NCI-H748 treated with DMSO at 0.1 percent for 48 hours (cell line): Measurements from ENCODE around the gene METTL17.
"Not testable (repeated sequence)": the region's sequence is repeated elsewhere in the genome, so short reads cannot be mapped to it uniquely, and the experiment has no call there.

Experiments
- DNase-seq: peaks from one replicate; lab custom pipeline; 2025; lab: John Stamatoyannopoulos, UW

The METTL17 gene

DNA sequence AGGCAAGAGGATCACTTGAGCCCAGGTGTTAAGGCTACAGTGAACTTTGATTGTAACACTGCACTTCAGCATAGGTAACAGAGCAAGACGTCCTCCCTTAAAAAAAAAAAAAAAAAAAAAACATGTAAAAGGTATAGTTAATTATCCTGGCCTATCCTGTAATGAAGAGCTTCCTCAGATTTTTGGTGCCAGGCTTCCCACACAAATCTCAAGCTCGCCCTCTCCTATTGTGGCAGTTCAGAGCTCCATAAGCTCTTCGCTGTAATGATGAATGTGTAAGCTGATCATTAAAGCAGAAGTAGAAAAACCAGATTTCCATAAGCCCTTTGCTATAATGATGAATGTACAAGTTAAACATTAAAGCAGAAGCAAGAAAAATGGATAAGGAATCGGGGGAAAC is 7.3 kb downstream of the METTL17 start:
- no peak for DNase-seq

DNA sequence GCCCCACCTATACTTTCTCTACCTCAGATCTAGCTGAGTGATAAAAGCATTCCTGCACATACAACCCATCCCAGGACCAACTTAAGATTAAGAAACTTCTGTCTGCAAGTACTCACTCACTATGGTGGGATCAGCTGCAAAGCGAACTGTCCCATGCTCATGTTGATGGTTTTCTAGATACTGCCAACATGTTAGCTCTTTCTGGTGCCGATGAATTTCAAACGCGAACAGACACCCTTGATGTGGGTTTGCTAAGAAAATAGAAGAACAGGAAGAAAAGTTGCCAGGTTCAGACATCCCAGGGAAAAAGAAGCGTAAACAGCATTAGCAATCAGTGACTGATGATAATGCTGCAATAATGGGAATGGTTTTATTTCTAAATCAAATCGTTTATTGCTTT is 7.8 kb downstream of the METTL17 start:
- no peak for DNase-seq

DNA sequence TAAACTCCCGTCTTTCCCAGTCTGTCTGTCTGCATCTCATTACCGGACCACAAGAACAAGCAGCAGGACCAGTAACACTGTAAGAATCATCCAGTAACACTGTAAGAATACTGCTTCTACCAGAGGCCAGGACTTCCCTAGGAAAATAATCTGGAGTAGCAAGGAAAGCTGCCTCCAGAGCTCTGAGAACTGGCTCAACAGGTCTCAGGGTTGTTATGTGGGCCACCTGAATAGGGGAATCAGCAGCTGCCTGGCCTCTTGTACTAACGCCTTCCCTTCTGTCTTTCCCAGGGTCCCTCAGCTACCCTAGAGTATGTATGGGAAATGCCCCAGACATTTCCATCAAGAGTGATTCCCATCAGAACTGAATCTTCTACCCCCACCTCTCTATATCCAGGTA is 8.4 kb downstream of the METTL17 start:
- no peak for DNase-seq

DNA sequence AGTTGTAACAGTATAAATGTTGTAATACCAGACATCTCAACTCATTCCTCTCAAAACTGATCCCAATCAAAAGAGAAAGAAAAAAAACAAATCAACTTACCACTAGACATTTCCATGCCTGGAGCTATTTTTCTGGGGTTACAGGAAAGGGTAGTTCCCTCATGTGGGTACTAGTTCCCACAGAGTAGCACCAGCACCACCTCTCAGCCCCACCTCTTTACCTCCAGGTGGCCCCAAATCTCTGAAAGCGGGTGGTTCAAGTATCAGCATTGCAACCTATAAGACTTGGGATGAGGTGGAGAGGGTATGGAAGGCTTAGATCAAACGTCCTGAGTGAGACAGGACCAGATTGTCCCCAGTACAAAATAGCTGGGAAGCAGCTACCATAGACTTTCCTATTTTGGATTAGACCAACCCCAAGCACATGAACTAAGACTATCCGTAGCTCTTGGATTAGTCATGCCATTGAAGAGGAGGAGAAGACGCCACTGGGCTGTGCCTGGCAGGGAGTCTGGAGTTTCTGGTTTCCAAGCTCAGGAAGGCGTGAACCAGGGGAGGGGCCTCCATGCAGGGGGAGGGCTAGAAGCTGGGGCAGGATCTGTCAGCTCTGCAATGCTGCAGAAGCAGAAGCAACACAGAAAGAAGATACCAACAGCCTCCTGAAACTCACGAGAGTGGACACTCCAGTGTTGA is 9.0 kb downstream of the METTL17 start, which contains the start of gene SLC39A2:
Gene SLC39A2, plus strand, starts transcription at position 620 of the 693 bp plus-strand sequence. CDS start 154 bp downstream, outside the sequence.
- DNase-seq: no peak

DNA sequence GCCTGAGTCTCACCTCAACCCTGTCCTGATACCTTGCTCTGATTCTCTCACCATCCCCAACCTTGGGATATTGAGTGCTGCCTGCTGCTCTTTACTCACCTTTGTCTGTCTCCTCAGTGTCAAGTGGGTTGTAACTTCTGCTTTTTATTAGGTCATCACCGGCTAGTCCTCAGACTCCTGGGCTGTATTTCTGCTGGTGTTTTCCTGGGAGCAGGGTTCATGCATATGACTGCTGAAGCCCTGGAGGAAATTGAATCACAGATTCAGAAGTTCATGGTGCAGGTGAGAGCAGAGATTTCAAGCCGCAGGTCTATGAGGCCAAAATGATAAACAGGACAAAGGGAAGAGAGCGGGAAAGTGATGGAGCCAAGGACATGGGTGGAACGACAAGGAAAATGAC is 9.8 kb downstream of the METTL17 start:
- DNase-seq: no peak

DNA sequence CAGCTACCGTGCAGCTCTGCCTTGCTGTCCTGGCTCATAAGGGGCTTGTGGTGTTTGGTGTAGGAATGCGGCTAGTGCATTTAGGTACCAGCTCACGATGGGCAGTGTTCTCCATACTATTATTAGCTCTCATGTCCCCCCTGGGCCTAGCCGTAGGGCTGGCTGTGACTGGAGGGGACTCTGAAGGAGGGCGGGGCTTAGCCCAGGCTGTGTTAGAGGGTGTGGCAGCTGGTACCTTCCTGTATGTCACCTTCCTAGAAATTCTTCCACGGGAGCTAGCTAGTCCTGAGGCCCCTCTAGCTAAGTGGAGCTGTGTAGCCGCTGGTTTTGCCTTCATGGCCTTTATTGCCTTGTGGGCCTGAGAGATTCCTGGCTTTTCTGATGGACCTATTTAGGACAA is 11.4 kb downstream of the METTL17 start:
- no peak for DNase-seq

DNA sequence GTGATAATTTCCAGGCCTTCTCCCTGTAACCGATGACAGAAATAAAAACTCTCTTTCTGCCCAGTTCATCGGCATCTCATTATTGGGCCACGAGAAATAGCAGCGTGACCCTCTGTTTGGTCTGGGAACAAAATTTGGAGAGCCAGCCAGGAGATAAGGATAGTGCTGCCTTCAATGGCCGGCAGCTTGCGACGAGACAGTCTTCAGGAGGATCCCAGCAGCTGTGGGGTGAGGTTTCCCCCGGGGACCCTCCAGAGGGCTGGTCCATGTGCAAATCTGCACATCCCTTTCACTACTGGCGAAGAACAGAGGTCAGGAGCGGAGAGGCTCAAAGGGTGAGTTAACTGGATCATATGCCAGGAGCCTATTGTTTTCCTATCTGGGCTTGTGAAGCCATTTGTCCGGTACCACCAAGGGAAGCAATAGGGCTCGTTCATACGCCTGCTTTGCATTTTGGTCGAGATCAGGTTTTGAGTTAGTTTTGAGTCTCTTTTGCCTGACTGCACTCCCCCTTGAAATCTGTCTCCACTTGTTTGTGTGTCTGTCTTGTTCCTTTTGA is 14.1 kb downstream of the METTL17 start:
- no peak for DNase-seq

DNA sequence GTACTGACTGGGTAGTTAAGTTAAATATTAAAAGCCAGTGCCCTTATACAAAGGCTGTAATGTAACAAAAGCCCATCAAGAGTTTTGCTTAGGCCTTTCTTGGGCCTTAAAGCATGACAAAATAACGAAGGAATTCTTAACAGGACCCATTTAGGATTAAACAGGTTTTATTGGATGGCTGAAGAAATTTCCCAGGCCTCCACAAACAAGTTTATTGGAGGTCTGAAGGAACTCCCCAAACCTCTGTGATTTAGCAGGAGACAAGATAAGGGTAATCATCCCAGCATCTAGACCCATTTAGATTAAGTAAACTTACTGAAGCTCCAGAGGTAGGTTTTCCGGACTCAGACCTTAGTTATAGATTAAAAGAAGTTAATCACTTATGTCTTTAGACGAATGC is 19.9 kb downstream of the METTL17 start:
- DNase-seq: not testable (repeated sequence)

DNA sequence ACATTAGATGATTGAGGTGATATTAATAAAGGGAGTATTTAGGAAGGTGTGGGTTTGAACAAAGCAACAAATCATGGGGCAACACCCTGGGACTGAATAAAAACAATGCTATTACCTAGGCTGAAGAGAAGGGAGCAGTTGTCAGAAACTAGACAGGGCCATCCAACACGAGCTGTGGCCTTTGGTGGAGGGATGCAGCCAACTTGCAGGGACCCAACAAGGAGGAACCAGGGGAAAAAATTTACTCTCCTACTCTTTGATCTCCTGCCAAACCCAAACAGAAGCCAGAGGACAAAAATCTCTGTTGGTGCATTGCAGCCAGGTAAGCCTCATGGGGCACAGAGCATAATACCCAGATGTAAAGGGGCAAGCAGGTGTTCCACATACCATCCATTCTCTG is 21.4 kb downstream of the METTL17 start:
- no peak for DNase-seq

DNA sequence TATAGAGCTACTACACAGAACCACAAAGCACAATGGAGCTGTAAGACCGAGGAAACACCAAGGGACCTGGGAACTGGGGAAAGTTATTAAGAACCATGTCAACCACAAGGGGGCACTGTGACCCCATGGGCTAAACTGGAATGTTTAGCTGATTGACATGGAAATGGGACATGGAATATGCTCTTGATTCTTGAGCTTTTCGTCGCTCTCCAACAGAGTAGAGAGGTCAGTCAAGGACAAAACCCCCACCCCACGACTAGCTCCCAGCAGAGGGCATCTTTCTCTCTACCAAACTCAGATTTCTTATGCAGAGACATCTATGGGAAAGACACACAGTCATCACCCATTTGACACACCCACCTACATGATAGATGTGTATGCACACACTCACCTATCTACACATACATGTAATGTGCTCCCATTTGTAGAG is 25.0 kb downstream of the METTL17 start:
- peak; percentile 70 for DNase-seq

DNA sequence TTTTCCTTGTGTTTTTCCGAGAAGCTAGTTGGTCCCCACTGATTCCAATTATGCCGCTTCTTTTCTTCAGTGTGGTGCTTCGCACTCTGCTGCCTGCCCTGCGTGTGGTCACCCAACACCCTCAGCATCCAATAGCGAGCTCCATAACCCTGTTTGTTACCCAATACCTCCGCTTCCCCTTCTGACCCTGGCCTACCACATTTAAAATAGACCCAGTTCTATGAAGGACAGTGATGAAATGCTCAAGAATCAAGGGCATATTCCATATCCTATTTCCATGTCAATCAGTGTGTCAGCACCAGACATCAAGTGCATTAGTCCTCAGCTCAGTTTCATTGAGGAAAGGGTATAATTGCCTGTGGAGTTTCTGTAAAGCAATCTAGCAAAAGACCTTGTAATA is 25.5 kb downstream of the METTL17 start:
- no peak for DNase-seq

DNA sequence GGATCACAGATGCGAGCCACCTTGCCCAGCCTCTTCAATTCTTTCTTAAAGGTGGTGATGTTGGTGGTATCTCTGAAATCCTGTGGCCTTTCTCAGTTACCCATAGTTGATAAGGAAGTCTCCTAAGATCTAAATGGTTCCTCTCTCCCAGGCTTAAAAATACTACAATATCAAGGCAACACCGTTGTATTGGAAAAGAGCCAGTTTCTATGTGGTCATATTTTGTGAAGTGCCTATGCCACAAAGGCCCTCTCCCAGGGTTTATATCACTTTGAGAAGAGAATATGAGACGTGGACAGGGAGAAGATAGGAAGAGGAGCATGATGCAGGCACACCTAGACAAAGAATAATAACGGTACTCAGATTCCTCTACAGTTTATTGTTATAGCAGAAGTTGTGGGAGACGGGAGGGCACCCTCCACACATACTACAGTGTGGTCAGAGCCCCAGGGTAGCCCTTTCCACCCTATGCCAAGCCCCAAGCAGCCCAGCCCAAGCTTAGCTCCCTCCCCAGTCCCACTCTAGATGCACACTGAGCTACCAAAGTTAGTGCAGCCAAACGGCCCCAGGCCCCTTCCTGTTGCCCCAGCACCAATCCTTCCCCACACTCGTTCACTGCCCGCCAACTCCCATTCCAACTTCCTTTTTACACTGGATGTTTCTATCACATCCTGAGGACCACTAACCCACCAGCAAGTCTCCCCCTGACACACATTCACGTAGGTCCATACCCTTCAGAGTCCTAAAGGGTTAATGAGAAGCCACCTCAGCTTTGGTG is 26.8 kb downstream of the METTL17 start:
- DNase-seq: no peak

DNA sequence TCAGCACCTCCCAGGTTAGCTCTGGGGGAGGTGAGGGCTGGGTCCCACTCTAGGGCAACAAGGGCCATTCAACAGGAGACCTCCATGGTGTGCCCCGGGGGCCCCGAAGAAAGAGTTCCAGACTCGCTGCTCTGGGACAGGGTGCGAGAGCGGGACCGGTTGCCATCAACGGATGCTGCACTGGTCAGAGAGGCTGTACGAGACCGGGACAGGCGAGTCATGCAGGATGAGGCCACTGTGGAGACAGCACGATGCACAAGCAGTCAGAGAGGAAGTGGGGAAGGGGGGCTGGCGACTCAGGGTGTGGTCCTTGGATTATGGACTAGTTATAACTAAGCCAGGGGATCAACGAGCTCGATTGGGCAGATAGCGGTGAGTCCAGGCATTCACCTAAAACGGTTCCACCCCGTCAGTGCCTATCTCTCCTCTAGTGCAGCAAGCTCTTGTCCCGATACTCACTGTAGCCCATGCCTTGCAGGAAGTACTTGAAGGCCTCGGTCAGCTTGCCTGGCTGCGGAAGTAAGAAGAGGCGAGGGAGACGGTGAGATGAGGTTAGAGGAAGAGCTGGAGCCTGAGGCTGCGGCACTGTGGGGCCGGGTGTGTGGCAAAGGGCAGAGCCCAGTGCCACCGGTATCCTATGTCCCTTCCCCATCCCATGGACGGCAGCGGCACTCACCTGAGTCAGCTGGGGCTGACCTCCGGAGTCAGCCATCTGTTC is 27.9 kb downstream of the METTL17 start:
- no peak for DNase-seq

DNA sequence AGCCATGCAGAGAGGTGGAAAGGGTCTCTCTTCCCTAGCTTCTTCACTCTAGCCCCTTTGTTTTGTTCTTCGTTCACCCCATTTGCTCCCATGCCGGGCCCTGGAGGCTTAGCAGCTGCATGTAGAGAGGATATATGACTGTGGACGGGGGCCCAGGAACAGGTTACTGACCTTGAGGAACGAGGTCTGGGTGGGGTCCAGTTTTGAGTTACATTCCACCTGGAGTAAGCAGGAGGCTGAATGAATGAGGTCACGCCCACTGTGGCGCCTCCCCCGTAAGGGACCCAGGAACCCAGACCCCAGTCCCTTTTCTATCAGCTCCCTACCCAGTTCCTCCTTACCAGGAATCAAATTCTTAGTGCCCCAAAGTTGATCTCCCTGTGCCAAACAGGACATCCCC is 28.5 kb downstream of the METTL17 start:
- no peak for DNase-seq

DNA sequence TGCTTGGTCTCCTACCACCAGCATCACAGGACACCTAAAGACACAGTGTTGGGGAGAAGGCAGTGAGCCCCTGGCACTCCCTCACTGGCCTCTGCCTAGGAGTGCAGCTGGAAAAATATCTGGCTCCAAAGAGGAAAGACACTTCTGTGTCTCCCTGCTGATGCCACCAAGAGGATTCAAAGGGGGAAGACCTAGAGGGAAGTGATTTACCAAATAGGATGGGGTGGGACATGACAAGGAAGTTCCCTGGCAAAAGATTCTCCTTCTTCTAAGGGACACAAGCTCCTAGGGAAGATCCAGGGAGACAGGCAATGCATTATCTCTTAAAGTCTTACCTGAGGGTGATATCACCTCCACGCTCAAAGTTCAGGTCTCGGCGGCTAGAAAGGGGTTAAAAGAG is 29.0 kb downstream of the METTL17 start:
- DNase-seq: no peak

DNA sequence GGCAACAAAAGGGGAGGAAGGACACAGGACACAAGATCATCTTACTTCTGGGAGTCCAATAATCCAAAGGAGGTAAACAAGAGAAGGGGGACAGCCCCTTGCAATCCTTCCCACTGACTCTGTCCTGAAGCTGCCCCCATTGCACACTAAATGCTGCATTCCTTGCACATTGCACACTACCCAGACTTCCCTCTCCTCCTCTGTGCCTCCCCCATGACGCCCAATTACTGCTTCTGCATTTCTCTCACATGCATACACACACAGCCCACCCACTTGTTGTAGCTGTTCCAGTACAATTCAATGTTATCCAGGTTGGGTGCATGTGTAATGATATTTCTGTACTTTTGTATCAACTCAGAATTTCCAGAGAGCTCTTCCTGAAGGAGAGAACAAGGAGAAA is 29.6 kb downstream of the METTL17 start:
- no peak for DNase-seq

DNA sequence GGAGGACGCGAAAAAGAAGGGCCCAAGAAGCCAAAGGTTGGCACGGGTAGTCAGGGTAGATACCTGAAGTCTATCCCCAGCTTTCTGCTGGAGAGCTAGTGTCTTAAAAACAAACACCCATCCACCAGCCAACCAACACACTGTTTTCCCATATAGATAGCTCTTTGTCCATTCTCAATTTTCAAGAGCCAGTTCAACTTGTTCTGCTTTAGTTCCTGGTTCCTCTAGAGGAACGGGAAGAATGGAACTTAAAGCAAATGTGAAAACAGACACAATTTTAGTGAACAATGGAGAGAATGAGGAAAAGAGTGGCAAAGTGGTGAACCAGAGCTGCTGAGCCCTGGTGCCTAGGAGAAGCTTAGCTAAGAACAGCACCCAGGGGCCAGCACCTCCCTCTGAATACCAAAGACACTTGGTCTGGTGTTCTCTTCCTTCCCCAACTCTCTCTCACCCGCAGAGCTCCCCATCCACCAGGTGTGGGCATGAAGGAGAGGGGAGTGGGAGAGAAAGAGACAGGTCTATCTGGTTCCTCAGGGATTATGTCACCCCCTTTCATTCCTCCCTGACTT is 31.3 kb downstream of the METTL17 start:
- DNase-seq: no peak

DNA sequence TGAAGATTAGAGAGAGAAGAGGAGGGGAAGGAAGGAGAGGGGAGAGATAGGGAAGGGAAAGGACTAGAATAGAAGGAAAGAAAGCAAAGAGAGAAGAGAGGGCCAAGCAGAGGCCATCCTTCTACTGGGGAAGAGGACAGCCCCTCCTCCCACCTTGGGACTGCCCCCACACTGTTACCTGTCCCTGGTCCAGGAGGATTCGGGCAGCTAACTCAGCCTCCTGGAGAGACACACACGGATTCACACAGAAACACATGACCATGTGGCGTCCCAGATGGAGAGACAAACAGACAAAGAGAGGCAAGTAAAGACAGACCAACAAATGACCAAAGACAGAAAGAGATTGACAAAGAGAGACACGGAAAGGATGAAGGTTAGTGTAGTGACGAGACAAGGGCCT is 32.9 kb downstream of the METTL17 start:
- no peak for DNase-seq

DNA sequence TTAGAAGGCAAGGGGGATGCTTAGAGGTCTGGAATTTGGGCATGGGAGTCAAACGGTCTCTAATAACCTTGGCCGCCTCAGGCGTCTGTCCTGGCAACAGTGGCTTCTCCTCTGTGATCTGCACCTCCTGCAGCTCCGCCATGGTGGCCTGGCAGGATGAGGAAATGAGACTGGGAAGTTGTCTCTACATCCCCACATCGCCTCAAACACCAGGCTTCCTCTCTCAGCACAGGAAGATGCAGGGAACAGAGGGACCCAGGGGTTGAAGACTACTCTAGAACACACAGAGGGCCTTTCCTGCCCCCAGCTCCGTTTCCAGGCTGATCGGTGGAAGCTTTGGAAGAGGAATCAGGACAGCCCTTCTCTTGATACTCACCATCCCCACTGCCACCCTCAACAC is 33.4 kb downstream of the METTL17 start:
- DNase-seq: no peak

DNA sequence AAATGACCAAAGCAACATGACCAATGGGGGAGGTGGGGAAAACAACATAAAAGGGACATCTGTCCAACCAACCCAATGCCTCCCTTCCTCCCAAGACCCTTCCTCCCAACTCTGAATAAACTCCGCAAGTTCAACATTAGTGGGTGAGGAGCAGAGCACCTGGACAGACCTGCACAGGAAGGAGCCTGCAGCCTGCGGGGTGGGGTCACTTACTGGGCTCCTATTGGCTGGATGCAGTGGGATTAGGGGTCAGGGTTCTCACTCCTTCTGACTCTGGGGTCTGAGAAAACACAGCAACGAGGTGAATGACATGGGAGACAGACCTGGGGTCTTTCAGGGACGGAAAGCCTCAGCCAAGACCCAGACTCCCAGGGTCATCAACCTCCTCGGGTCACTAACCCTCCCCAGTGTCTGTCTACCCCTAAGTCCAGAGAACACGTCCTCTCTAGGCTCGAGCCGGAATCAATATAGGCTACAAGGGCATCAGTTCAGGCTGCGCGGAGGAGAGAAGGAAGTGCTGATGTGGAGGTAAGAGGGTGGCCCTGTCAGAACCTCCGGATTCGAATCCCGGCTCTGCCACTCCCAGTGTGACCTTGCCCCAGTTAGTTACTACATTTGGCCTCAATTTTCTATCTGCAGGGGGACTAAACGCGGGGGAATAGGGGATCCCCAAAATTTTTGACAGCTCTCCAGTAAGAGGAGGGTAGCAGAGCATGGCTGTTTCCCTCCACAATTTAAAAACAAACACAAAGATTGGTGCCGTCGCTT is 34.2 kb downstream of the METTL17 start:
- no peak for DNase-seq

DNA sequence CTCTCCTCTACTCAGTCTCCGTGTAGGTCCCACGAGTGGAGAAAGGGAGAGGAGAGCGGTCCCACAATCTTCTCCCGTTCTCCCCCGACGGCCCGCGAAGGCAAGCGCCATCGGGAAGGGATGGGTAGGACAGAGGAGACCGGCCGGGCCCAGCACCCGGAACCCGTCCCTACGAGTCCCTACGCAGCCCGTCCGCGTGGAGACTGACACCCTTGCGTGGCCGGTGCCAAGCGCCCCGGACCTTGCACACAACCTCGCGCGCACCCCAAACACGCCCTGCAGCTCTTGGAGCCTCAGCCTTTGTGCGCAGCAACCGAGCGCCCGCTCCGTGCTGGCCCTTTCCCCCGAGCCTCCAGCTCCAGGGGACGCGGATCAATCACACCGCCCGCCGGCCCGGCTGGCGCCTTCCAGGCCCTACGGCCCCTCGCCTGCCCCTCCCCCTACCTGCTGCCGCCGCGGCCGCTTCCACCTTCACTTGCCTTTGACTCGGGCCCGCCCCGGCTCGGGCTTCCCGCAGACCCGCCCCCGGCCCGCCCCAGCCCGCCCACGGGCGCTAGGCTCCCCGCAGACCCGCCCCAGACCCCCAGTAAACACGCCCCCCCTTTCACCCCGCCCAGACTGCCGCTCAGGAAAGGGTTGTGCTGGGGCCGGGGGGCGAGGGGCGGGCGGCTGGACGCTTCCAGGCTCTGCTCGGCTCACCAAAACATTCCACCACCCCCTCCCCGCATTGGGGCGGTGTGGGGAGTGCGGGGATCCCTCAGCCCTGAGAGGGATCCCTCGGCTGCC is 35.0 kb downstream of the METTL17 start, which contains the start of gene NDRG2:
Gene NDRG2, minus strand, starts transcription at position 477 of the 786 bp plus-strand sequence. CDS start 1,746 bp downstream, outside the sequence.
- peak; percentile 28 for DNase-seq
